22Rv1 (cell line): ENCODE results near the gene PPP4R3C.
"Not testable (repeated sequence)": the region's sequence is repeated elsewhere in the genome, so short reads cannot be mapped to it uniquely, and the experiment has no call there.

Experiments
- H3K27ac ChIP-seq: fragments of 450-650 bp; 2 replicates; pipeline ENCODE4 v1.5.1; 2017
- CTCF ChIP-seq: fragments of 450-650 bp; IDR thresholded peaks from 2 replicates; pipeline ENCODE4 v1.5.1; 2017; ENCODE audit warnings: mild to moderate bottlenecking
- ZFX ChIP-seq: fragments of 450-650 bp; IDR thresholded peaks from 2 replicates; pipeline ENCODE4 v1.6.1; 2017; ENCODE audit warnings: antibody characterized with exemption, borderline replicate concordance

PPP4R3C gene

GRCh38 chrX:27444093-27444908, 18.8 kb downstream of the PPP4R3C start:
- H3K27ac ChIP-seq: no peak overlapping the region
- no peak for TF ChIP-seq ZFX
- no peak for TF ChIP-seq CTCF

- TF ChIP-seq CTCF: peak; percentile 47
Measured at GRCh38 chrX:27442392-27442791, 20.7 kb downstream of the PPP4R3C start.

GRCh38 chrX:27439771-27440170, 23.4 kb downstream of the PPP4R3C start:
- H3K27ac ChIP-seq: no peak overlapping the region
- TF ChIP-seq CTCF (no peak), ZFX (no peak)

More at GRCh38 chrX:27442392-27442791, 20.7 kb downstream of the PPP4R3C start:
- H3K27ac ChIP-seq: not testable (repeated sequence)

GRCh38 chrX:27438937-27439336, 24.2 kb downstream of the PPP4R3C start:
- TF ChIP-seq CTCF (no peak), ZFX (no peak)
- no peak overlapping the region for H3K27ac ChIP-seq

- TF ChIP-seq CTCF (no peak), ZFX (no peak)
- H3K27ac ChIP-seq: no peak overlapping the region
Measured at GRCh38 chrX:27435031-27435430, 28.1 kb downstream of the PPP4R3C start.
